C4-2B (cell line): ENCODE measurements around the gene TRPV6.

Source experiments
- H3K27ac ChIP-seq: fragments of 450-650 bp; 2 replicates; pipeline ENCODE4 v1.5.1; 2017
- ZFX ChIP-seq: fragments of 450-650 bp; IDR thresholded peaks from 2 replicates; pipeline ENCODE4 v1.6.1; 2017
- TF ChIP-seq, protein P1 (sequence below): fragments of 450-650 bp; conservative IDR thresholded peaks from 2 replicates; pipeline ENCODE4 v1.5.1; 2017; ENCODE audit warnings: mild to moderate bottlenecking

The TRPV6 gene

DNA sequence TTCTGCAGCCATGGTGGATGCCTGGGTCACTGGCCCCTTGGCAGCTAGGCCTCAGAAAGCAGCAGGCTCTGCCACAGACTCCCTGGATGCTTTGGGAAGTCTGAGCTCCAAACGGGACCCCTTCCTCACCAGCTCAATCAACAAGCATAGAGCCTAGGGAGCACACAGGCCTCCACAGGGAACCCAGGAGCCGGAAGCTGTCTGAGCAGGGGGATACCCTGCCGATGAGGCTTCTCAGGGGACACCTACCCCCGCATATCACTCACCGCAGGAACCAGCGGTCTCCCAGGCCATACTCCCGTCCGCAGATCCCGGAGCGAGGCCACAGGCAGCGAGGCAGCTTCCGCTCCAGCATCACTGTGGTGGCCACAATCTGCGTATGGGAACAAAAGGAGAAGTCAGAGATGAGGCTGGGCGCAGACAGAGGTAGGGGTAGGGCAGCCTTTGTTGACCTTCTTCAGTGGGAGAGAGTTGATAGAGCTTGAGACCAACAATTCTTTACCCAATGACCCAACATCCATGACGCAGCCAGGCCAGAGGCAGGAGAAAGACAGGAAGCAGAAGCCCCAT is 13.4 kb downstream of the TRPV6 start:
- TF ChIP-seq, protein P1, sequence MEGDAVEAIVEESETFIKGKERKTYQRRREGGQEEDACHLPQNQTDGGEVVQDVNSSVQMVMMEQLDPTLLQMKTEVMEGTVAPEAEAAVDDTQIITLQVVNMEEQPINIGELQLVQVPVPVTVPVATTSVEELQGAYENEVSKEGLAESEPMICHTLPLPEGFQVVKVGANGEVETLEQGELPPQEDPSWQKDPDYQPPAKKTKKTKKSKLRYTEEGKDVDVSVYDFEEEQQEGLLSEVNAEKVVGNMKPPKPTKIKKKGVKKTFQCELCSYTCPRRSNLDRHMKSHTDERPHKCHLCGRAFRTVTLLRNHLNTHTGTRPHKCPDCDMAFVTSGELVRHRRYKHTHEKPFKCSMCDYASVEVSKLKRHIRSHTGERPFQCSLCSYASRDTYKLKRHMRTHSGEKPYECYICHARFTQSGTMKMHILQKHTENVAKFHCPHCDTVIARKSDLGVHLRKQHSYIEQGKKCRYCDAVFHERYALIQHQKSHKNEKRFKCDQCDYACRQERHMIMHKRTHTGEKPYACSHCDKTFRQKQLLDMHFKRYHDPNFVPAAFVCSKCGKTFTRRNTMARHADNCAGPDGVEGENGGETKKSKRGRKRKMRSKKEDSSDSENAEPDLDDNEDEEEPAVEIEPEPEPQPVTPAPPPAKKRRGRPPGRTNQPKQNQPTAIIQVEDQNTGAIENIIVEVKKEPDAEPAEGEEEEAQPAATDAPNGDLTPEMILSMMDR = no peak
- TF ChIP-seq ZFX = no peak
- no peak overlapping the region for H3K27ac ChIP-seq

DNA sequence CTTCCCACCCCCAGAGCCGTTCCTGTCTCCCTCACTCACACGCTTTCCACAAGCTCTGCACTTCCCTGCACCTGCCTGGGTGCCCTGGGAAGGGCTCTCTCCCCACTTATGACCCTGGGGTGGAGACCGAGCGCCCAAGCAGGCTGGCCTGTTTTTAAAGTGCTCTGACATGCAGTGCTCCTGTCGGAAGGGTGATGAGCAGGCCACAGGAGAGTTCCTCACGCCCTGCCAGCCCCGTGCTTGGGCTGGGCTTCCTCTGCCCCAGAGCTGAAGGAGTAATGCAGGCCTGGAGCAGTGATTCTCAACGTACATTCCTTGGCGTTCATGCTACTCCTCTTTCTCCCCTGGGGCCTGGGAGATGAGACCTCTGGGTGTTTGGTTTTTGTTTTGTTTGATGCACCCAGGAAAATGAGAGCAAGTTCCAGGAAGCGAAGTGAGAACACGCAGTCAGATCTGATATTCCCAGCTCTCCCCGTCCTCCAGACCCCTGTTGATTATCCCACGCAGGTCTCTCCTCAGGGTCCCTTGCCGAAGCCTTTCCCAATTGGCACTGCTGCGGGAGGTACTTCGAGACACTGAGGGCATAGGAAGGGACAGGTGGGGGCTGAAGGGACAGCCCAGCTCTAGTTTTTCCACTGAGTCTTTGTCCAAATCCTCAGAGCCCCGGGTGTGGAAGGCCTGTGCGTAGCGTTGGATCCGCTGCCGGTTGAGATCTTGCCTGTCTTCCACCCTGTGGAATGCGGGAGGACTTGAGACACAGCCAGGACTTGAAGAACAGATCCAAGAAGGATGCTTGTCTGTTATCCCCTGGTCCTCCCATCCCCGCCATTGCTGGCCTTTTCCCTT is 14.1 kb downstream of the TRPV6 start:
- TF ChIP-seq ZFX = no peak
- TF ChIP-seq, protein P1 = no peak
- no peak overlapping the region for H3K27ac ChIP-seq

DNA sequence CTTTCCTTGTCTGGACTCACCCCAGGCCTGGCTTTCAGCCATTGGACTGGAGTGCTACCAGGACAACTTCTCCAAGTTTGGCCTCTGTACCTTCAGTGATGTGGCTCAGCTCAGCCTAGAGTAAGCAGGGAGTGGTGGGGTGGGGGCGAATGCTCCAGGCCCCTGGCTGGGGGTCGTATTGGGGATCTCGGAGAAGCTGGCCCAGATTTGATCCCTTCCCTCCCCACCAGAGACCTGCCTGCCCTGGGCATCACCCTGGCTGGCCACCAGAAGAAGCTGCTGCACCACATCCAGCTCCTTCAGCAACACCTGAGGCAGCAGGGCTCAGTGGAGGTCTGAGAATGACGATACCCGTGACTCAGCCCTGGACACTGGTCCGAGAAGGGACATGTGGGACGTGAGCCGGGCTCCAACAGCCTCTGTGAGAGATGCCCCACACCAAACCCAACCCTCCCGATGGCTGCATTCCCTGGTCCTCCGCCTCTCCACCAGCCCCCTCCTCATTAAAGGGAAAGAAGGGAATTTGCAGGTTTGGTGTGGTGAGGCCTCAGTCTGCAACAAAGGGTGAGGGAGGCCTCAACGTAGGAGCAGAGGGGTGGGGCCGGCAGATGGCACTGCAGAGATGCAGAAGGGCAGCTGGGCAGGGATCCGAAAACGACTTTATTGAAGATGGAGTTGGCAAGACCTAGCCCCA is 14.8 kb downstream of the TRPV6 start:
- TF ChIP-seq, protein P1 = no peak
- no peak for TF ChIP-seq ZFX
- no peak overlapping the region for H3K27ac ChIP-seq

DNA sequence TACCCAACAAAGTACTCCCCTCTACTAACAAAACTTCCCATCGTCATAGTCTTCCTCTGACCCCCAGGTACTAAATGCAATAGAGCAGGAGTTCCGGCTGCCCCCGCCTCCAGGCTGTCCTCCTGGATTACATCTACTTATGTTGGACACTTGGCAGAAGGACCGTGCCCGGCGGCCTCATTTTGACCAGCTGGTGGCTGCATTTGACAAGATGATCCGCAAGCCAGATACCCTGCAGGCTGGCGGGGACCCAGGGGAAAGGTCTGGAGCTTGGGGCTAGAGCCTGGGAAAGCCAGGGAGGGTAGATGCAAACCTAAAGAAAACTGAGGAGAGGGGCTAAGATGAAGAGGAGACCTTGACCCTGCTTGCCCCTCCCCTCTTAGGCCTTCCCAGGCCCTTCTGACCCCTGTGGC is 15.4 kb downstream of the TRPV6 start:
- H3K27ac ChIP-seq = no peak overlapping the region
- no peak for TF ChIP-seq ZFX
- TF ChIP-seq, protein P1 = no peak

DNA sequence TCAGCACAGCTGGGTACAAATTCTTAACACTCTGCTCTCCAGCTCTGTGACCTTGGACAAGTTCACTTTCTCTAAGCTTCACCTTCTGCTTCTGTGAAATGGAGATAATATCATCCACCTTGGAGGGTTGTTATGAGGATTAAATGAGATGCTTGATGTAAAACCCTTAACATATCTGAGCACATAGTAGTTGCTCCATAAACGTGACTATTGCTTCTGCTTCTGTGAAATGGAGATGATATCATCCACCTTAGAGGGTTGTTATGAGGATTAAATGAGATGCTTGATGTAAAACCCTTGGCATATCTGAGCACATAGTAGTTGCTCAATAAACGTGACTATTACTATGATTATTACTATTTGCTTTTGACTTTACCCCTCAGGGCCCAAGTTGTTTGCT is 16.1 kb downstream of the TRPV6 start:
- no peak overlapping the region for H3K27ac ChIP-seq
- TF ChIP-seq ZFX = no peak
- TF ChIP-seq, protein P1 = no peak

DNA sequence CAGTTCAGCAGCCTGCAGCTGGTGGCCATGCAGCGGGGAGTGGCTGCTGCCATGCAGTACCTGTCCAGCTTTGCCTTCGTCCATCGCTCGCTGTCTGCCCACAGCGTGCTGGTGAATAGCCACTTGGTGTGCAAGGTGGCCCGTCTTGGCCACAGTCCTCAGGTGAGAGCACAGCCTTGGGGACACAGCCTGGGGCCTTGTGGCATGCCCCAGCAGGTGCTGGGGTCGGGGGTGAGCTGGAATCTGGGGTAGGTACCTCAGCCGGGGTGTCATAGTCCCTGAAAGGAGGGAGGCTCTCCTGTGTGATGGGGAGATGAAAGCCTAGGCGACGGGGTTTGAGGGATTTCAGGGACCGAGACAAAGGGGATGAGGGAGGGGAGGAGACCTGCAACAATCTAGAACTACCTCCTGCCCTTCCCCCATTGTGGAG is 16.5 kb downstream of the TRPV6 start:
- peak overlapping the region; percentile 48 for H3K27ac ChIP-seq
- no peak for TF ChIP-seq ZFX
- TF ChIP-seq, protein P1 = no peak
